ENCODE data around the gene MELK.

DNA sequence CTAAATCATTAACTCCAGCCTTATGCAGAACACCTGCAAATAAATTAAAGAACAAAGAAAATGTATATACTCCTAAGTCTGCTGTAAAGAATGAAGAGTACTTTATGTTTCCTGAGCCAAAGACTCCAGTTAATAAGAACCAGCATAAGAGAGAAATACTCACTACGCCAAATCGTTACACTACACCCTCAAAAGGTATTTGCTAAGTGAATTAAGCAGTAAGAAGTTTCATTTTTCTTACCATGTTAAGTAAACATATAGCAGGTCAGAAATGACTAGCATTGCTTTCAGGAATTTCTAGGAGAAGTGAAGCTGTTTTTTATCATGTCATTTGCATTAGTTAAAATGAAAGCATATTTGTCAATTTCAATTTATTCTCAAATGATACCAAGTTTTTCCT is 92.7 kb downstream of the MELK start:
- TF ChIP-seq, protein P1, sequence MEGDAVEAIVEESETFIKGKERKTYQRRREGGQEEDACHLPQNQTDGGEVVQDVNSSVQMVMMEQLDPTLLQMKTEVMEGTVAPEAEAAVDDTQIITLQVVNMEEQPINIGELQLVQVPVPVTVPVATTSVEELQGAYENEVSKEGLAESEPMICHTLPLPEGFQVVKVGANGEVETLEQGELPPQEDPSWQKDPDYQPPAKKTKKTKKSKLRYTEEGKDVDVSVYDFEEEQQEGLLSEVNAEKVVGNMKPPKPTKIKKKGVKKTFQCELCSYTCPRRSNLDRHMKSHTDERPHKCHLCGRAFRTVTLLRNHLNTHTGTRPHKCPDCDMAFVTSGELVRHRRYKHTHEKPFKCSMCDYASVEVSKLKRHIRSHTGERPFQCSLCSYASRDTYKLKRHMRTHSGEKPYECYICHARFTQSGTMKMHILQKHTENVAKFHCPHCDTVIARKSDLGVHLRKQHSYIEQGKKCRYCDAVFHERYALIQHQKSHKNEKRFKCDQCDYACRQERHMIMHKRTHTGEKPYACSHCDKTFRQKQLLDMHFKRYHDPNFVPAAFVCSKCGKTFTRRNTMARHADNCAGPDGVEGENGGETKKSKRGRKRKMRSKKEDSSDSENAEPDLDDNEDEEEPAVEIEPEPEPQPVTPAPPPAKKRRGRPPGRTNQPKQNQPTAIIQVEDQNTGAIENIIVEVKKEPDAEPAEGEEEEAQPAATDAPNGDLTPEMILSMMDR (IDR thresholded peaks at IDR 0.05; ENCODE audit: low read length), result no peak
- TF ChIP-seq EZH2phosphoT487 (IDR thresholded peaks at IDR 0.05; ENCODE audit: low read length), result no peak
- TF ChIP-seq EZH2 (optimal IDR thresholded peaks at IDR 0.05; ENCODE audit: low read depth, low read length), result no peak
